ENCODE measurements around the gene FYB1.

- no peak for TF ChIP-seq CTCF (IDR thresholded peaks at IDR 0.05)
- TF ChIP-seq POLR2AphosphoS5 (IDR thresholded peaks at IDR 0.05), result no peak
Observed at GRCh38 chr5:39225405-39226099, 6.2 kb upstream of the FYB1 start.
